ENCODE measurements around the gene INSL6.

DNA sequence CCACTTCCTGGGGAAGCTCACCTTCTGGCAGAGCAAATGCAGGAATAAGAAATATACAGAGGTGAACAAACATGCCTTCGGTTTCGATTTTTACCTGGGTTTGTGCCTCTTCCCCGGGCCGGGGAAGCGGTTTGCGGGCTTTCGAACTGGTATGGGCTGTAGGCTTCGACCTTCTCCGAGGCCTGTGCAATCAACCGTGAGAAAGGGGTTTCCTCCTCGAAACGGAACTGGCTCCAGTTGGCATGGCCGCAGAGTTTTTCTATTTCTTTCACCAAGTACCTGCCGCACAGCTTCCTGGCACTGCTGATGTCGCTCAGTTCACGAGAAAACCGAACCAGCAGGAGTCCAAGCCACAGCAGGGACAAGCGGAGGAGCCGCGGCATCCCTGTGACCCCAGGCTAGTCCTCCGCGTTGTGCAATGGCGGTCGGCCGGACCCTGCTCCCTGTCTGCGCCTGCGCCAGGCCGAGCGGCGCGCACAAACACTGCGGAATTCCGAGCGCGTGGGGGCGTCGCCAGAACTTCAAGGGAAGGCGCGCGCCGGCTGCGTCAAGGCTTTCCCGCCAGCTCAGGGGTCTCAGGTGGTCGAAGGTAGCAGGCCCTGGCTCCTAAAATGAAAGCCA is at the start of gene INSL6:
- TF ChIP-seq TARDBP (IDR thresholded peaks at IDR 0.05): no peak
- no peak for TF ChIP-seq BHLHE40 (IDR thresholded peaks at IDR 0.05; ENCODE audit: borderline replicate concordance)
- no peak for TF ChIP-seq SP1 (IDR thresholded peaks at IDR 0.05)
- no peak for TF ChIP-seq ZNF384 (IDR thresholded peaks at IDR 0.05)
- TF ChIP-seq NFRKB (IDR thresholded peaks at IDR 0.05): no peak
- no peak for TF ChIP-seq LEF1 (IDR thresholded peaks at IDR 0.05; ENCODE audit: borderline replicate concordance)
- TF ChIP-seq L3MBTL2 (conservative IDR thresholded peaks at IDR 0.05): no peak
- TF ChIP-seq FOXA1 (IDR thresholded peaks at IDR 0.05): no peak
- TF ChIP-seq, protein P1, sequence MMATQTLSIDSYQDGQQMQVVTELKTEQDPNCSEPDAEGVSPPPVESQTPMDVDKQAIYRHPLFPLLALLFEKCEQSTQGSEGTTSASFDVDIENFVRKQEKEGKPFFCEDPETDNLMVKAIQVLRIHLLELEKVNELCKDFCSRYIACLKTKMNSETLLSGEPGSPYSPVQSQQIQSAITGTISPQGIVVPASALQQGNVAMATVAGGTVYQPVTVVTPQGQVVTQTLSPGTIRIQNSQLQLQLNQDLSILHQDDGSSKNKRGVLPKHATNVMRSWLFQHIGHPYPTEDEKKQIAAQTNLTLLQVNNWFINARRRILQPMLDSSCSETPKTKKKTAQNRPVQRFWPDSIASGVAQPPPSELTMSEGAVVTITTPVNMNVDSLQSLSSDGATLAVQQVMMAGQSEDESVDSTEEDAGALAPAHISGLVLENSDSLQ (IDR thresholded peaks at IDR 0.05): no peak
- no peak for TF ChIP-seq ELF4 (IDR thresholded peaks at IDR 0.05)
- no peak for TF ChIP-seq FOXM1 (IDR thresholded peaks at IDR 0.05; ENCODE audit: borderline replicate concordance)
- TF ChIP-seq ARNT (IDR thresholded peaks at IDR 0.05): no peak
- no peak for TF ChIP-seq FOXK2 (IDR thresholded peaks at IDR 0.05)
- TF ChIP-seq SUZ12 (IDR thresholded peaks at IDR 0.05): no peak
